ENCODE data around the gene TGDS. TPM values are rescaled to one million over a fixed set of nuclear protein-coding genes. Genes with fewer than 3 reads are reported as not detected.
A peak's percentile ranks its signal among the peaks of the same experiment; 100 is the strongest.

TGDS gene
- total RNA-seq, 4 donors from 2014 or later = 15.8 to 25.2 (median 20.4) TPM

DNA sequence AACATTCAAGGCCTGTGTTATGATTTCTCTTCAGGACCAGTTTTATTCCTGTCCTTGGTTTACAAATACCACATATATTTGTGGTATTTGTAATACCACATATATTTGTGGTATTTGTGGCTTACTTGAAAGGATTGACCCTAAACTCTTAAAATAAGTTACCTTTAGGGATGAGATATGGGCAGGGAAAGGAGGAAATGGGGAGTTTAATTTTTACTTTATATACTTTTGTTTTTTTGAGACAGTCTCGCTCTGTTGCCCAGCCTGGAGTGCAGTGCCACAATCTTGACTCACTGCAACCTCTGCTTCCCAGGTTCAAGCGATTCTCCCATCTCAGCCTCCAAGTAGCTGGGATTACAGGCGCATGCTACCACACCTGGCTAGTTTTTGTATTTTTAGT, 2.3 kb upstream of the TGDS start:
- intact Hi-C loops (cut with DNase I) = loop anchor here (10.0 kb wide), 1 partner anchor 53 kb away; no protein-coding TSS in a partner anchor
- Histone ChIP-seq H3K27ac (no peak overlapping the region), H3K27me3 (no peaks in the 10 kb centered on the region), H3K4me1 (peaks cover 18 to 27% of the 10 kb centered on the region in 2 donors), H3K4me3 (replicated peaks in 1 of 3) (no peak overlapping the region), H3K9me3 (no peaks in the 10 kb centered on the region), H3K36me3 (no peaks in the 10 kb centered on the region)
- DNase-seq = no peak
- 85 to 97% methylated on average over 3 of the region's 3 CpGs for WGBS, 2 donors
- TF ChIP-seq POLR2A (IDR thresholded peaks at IDR 0.05) = no peak
- TF ChIP-seq, protein P1, sequence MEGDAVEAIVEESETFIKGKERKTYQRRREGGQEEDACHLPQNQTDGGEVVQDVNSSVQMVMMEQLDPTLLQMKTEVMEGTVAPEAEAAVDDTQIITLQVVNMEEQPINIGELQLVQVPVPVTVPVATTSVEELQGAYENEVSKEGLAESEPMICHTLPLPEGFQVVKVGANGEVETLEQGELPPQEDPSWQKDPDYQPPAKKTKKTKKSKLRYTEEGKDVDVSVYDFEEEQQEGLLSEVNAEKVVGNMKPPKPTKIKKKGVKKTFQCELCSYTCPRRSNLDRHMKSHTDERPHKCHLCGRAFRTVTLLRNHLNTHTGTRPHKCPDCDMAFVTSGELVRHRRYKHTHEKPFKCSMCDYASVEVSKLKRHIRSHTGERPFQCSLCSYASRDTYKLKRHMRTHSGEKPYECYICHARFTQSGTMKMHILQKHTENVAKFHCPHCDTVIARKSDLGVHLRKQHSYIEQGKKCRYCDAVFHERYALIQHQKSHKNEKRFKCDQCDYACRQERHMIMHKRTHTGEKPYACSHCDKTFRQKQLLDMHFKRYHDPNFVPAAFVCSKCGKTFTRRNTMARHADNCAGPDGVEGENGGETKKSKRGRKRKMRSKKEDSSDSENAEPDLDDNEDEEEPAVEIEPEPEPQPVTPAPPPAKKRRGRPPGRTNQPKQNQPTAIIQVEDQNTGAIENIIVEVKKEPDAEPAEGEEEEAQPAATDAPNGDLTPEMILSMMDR (IDR thresholded peaks at IDR 0.05) = no peak

- Histone ChIP-seq H3K4me3 (replicated peaks in 1 of 3) (peak overlapping the region in 2 of 3 donors; percentile 67 to 91), H3K27ac (peak overlapping the region in 2 of 3 donors; percentile 57 to 78), H3K36me3 (peaks cover 0 to 8% of the 10 kb centered on the region in 2 donors), H3K27me3 (no peaks in the 10 kb centered on the region), H3K4me1 (peaks cover 18 to 19% of the 10 kb centered on the region in 2 donors), H3K9me3 (no peaks in the 10 kb centered on the region)
- 74 to 77% methylated on average over 18 to 19 of the region's 20 CpGs for whole genome bisulfite sequencing, 2 donors
- intact Hi-C loops (cut with DNase I) = loop anchor here (10.0 kb wide), 1 partner anchor 52 kb away; no protein-coding TSS in a partner anchor
- no peak for TF ChIP-seq POLR2A (IDR thresholded peaks at IDR 0.05)
- TF ChIP-seq, protein P1 (IDR thresholded peaks at IDR 0.05) = no peak
- DNase-seq = peak in 1 of 2 donors; percentile 18
Observed at GRCh38 chr13:94596575-94596971, 621 bp upstream of the TGDS start.

DNA sequence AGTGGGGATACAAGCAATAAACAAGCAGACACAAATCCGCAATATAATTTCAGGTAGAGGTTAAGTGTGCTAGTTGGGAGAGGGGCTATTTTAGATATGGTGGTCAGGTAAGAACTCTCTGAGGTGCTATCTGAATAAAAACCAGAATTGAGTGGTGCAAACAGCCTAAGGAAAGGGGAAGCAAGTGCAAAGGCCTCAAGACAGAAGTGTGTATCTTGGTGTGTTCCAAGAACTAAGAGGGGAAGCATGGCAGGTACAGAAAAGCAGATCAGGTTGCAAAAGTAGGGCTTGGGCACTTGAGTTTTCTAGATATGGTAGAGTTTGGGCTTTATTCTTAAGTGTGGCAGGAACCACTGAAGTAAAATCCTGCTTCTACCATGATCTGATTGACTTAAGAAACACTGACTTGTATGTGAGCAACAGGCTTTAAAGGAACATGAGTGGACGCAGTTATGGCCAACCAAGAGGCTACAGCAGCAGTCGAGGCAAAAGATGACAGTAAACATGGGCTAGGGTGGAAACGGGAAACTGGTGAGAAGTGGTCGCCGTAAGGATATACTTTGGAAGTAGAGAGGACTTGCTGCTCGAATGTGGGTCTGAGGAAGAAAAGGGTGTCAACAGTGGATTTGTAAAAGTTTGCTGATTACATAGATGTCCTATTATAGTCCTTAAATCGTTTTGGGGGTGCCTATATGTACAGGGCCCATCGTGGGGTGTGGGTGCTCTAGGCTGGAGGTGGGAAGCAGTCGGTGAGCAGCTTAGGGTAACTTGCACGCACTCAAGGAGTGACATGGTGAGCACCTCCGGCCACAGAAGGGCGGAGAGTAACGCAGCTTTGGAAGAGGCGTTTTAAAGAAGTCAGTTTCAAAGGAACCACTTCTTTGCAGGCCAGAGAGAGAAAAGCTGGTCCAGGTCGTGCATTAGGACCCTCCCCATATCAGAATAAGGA, 677 bp downstream of the TGDS start:
- 6 to 9% methylated on average over 16 of the region's 16 CpGs for WGBS, 2 donors
- no peak for TF ChIP-seq POLR2A (IDR thresholded peaks at IDR 0.05)
- TF ChIP-seq, protein P1 (IDR thresholded peaks at IDR 0.05) = no peak
- intact Hi-C loops (cut with DNase I) = loop anchor here (10.0 kb wide), 1 partner anchor 50 kb away; no protein-coding TSS in a partner anchor
- peak; percentile 23 to 34 for DNase-seq
- peaks cover 18 to 19% of the 10 kb centered on the region in 2 donors for H3K4me1 ChIP-seq
- no peaks in the 10 kb centered on the region for H3K9me3 ChIP-seq
- H3K4me3 ChIP-seq (replicated peaks in 1 of 3) = peak overlapping the region; percentile 55 to 91 (median 67)
- no peaks in the 10 kb centered on the region for H3K27me3 ChIP-seq
- H3K27ac ChIP-seq = peak overlapping the region in 2 of 3 donors; percentile 57 to 78
- H3K36me3 ChIP-seq = peaks cover 0 to 11% of the 10 kb centered on the region in 2 donors

DNA sequence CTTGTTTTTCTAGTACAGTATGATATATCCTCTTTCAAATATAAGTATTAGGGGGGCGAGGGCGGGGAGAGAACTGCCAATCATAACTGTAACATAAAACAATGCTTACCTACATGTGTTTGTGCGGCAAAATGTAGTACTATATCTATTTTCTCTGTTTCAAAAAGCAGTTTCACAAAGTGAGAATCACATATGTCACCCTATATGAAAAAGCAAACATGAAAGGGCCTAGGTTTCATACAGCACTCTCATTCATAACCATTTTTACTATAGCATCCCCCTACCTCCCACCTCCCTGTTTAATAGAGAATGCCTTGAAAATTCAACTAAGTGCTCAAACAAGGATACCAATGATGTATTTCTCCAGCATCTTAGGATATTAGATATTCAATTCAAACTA, 5.2 kb downstream of the TGDS start:
- Histone ChIP-seq H3K4me3 (replicated peaks in 1 of 3) (no peak overlapping the region), H3K36me3 (peaks cover 0 to 11% of the 10 kb centered on the region in 2 donors), H3K9me3 (no peaks in the 10 kb centered on the region), H3K27ac (no peak overlapping the region), H3K27me3 (no peaks in the 10 kb centered on the region), H3K4me1 (peaks cover 15% of the 10 kb centered on the region in 2 donors)
- intact Hi-C loops (cut with DNase I) = loop anchor here (10.0 kb wide), 1 partner anchor 46 kb away; no protein-coding TSS in a partner anchor
- WGBS, 2 donors = 95 to 98% methylated on average over 3 of the region's 3 CpGs
- TF ChIP-seq, protein P1 (IDR thresholded peaks at IDR 0.05) = no peak
- TF ChIP-seq POLR2A (IDR thresholded peaks at IDR 0.05) = no peak
- DNase-seq = no peak

DNA sequence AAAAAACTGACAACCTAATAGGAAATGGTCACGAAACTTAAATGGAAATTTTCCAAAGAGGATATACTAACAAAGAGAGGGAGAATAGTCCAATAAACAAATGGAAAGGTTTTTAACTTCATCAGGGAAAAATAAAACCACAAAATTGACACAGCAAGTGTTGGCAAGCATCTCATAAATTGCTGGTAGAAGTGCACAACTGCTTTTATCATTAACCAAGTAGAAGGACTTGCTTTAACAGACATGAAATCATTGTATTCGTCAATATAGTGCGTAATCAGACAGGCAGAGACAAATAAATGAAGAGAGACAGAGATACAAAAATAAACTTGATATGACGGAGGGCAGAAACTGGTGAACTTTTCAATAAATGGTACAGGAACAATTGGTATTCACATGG, 7.4 kb downstream of the TGDS start:
- DNase-seq = no peak
- Histone ChIP-seq H3K4me1 (no peaks in the 10 kb centered on the region), H3K27me3 (no peaks in the 10 kb centered on the region), H3K9me3 (no peaks in the 10 kb centered on the region), H3K27ac (no peak overlapping the region), H3K36me3 (peaks cover 5 to 11% of the 10 kb centered on the region in 2 donors), H3K4me3 (replicated peaks in 1 of 3) (no peak overlapping the region)
- TF ChIP-seq POLR2A (IDR thresholded peaks at IDR 0.05) = no peak
- TF ChIP-seq, protein P1 (IDR thresholded peaks at IDR 0.05) = no peak
- WGBS, 2 donors = 90 to 95% methylated on average over 4 of the region's 4 CpGs
- intact Hi-C loops (cut with DNase I) = no loop called here

All from thyroid gland (tissue), 4 donors.